HEK293 (cell line): ENCODE measurements around the gene POLR1B.
"Not testable (repeated sequence)": the region's sequence is repeated elsewhere in the genome, so short reads cannot be mapped to it uniquely, and the experiment has no call there.

Experiments
- CTCF ChIA-PET: fragments of 350-600 bp; formaldehyde crosslinking; extraction: SDS; loops from one replicate; lab custom pipeline; 2021; ENCODE audit warnings: antibody characterized with exemption; lab: Yijun Ruan, JAX
- POLR2A ChIA-PET: fragments of 300-600 bp; formaldehyde crosslinking; extraction: SDS; loops from one replicate; lab custom pipeline; 2020; ENCODE audit warnings: antibody characterized with exemption, inconsistent platforms; lab: Yijun Ruan, JAX
- H3K27ac ChIP-seq: fragments of 200-500 bp; sonication (Bioruptor generic); 2 replicates; pipeline ENCODE4 v1.5.1; 2014; ENCODE audit warnings: low read depth, low read length, control low read depth, inconsistent platforms; ENCODE audit errors: extremely low read depth
- H3K36me3 ChIP-seq, 2 experiments: fragments of 200-500 bp in 1 of 2; sonication (Bioruptor generic) in 1 of 2; 1 replicate in 1 of 2; 2 replicates in 1 of 2; pipeline ENCODE4 v1.5.1; 2014 to 2017; ENCODE audit warnings: inconsistent platforms in 2 of 2, low read length in 2 of 2; ENCODE audit not compliant: control insufficient read depth in 2 of 2, insufficient read depth in 1 of 2
- H3K4me1 ChIP-seq: fragments of 200-500 bp; sonication (Bioruptor generic); 2 replicates; pipeline ENCODE4 v1.5.1; 2014; ENCODE audit warnings: mild to moderate bottlenecking, low read length, inconsistent platforms; ENCODE audit not compliant: control insufficient read depth, insufficient read depth
- H3K4me3 ChIP-seq: 2 replicates; pipeline ENCODE4 v1.5.1; 2011; ENCODE audit warnings: low read depth, mild to moderate bottlenecking, control low read depth, low read length, moderate library complexity
- H3K9me3 ChIP-seq: fragments of 200-500 bp; sonication (Bioruptor generic); 2 replicates; pipeline ENCODE4 v1.5.1; 2014; ENCODE audit warnings: low read depth, low read length, inconsistent platforms; ENCODE audit not compliant: control insufficient read depth, insufficient read depth
- ATF2 ChIP-seq: fragments of 450-650 bp; formaldehyde crosslinking; IDR thresholded peaks from 2 replicates; pipeline ENCODE4 v1.5.1; 2016; ENCODE audit warnings: missing biosample characterization, missing genetic modification characterization, low read depth
- BCL11B ChIP-seq: fragments of 450-650 bp; formaldehyde crosslinking; IDR thresholded peaks from 2 replicates; pipeline ENCODE4 v1.5.1; 2016; ENCODE audit warnings: low read depth, missing biosample characterization, missing genetic modification characterization
- GFI1B ChIP-seq: fragments of 450-650 bp; formaldehyde crosslinking; IDR thresholded peaks from 2 replicates; pipeline ENCODE4 v1.5.1; 2016; ENCODE audit warnings: missing biosample characterization, missing genetic modification characterization
- GLI2 ChIP-seq: fragments of 450-650 bp; formaldehyde crosslinking; IDR thresholded peaks from 2 replicates; pipeline ENCODE4; 2017; ENCODE audit warnings: missing biosample characterization, missing genetic modification characterization, low read depth, borderline replicate concordance
- SP2 ChIP-seq: fragments of 450-650 bp; formaldehyde crosslinking; IDR thresholded peaks from 2 replicates; pipeline ENCODE4 v1.5.1; 2016; ENCODE audit warnings: missing biosample characterization, missing genetic modification characterization
- TRIM28 ChIP-seq: IDR thresholded peaks from 2 replicates; pipeline ENCODE4 v1.6.1; 2011; ENCODE audit warnings: low read length, control low read depth, borderline replicate concordance
- ZBTB10 ChIP-seq: fragments of 450-650 bp; formaldehyde crosslinking; IDR thresholded peaks from 2 replicates; pipeline ENCODE4 v1.5.1; 2016; ENCODE audit warnings: missing biosample characterization, missing genetic modification characterization
- ZBTB26 ChIP-seq: fragments of 450-650 bp; formaldehyde crosslinking; optimal IDR thresholded peaks from 2 replicates; pipeline ENCODE3; 2016; ENCODE audit warnings: missing biosample characterization, mild to moderate bottlenecking, missing genetic modification characterization
- ZFHX2 ChIP-seq: fragments of 450-650 bp; formaldehyde crosslinking; conservative IDR thresholded peaks from 2 replicates; pipeline ENCODE4 v1.5.1; 2016; ENCODE audit warnings: missing biosample characterization, missing genetic modification characterization
- ZNF10 ChIP-seq: fragments of 450-650 bp; formaldehyde crosslinking; IDR thresholded peaks from 2 replicates; pipeline ENCODE4 v1.5.1; 2017; ENCODE audit warnings: missing biosample characterization, missing genetic modification characterization
- ZNF112 ChIP-seq: fragments of 450-650 bp; formaldehyde crosslinking; IDR thresholded peaks from 2 replicates; pipeline ENCODE4 v1.5.0; 2017; ENCODE audit warnings: missing biosample characterization, missing genetic modification characterization
- ZNF302 ChIP-seq: fragments of 450-650 bp; formaldehyde crosslinking; IDR thresholded peaks from 2 replicates; pipeline ENCODE4 v1.5.1; 2016; ENCODE audit warnings: missing biosample characterization, missing genetic modification characterization, low read depth
- ZNF48 ChIP-seq: fragments of 450-650 bp; formaldehyde crosslinking; IDR thresholded peaks from 2 replicates; pipeline ENCODE4 v1.5.1; 2016; ENCODE audit warnings: missing biosample characterization, missing genetic modification characterization
- ZNF521 ChIP-seq: fragments of 450-650 bp; formaldehyde crosslinking; IDR thresholded peaks from 2 replicates; pipeline ENCODE4 v1.5.1; 2017; ENCODE audit warnings: missing biosample characterization, mild to moderate bottlenecking, missing genetic modification characterization
- ZNF529 ChIP-seq: fragments of 450-650 bp; formaldehyde crosslinking; IDR thresholded peaks from 2 replicates; pipeline ENCODE4 v1.5.1; 2017; ENCODE audit warnings: missing genetic modification characterization, missing biosample characterization; ENCODE audit not compliant: insufficient replicate concordance
- ZNF585B ChIP-seq: fragments of 450-650 bp; formaldehyde crosslinking; IDR thresholded peaks from 2 replicates; pipeline ENCODE4 v1.5.1; 2016; ENCODE audit warnings: missing biosample characterization, missing genetic modification characterization
- ZNF596 ChIP-seq: fragments of 450-650 bp; IDR thresholded peaks from 2 replicates; pipeline ENCODE4 v1.5.0; 2018; ENCODE audit warnings: missing biosample characterization, mild to moderate bottlenecking, missing genetic modification characterization, moderate library complexity
- ZNF623 ChIP-seq: fragments of 450-650 bp; formaldehyde crosslinking; IDR thresholded peaks from 2 replicates; pipeline ENCODE4 v1.5.1; 2016; ENCODE audit warnings: missing biosample characterization, missing genetic modification characterization

The POLR1B gene

GRCh38 chr2:112607680-112608438 lies 65.6 kb downstream of the POLR1B start:
- TF ChIP-seq ZNF302 (tag by site-specific recombination) = no peak
- no peak for TF ChIP-seq BCL11B (tag by site-specific recombination)
- TF ChIP-seq ZNF596 (tag by site-specific recombination) = no peak
- TF ChIP-seq ZNF521 (tag by site-specific recombination) = no peak
- TF ChIP-seq ZNF112 = no peak
- TF ChIP-seq ZFHX2 (tag by site-specific recombination) = no peak
- TF ChIP-seq ZNF48 (tag by site-specific recombination) = no peak
- TF ChIP-seq ATF2 (tag by site-specific recombination) = no peak
- TF ChIP-seq ZNF10 (tag by site-specific recombination) = no peak
- no peak for TF ChIP-seq ZBTB26 (tag by site-specific recombination)
- TF ChIP-seq ZNF623 (tag by site-specific recombination) = no peak
- no peak for TF ChIP-seq GFI1B (tag by site-specific recombination)
- no peak for TF ChIP-seq GLI2
- no peak for TF ChIP-seq SP2 (tag by site-specific recombination)
- no peak for TF ChIP-seq ZBTB10
- no peak for TF ChIP-seq TRIM28
- no peak for TF ChIP-seq ZNF585B (tag by site-specific recombination)
- Histone ChIP-seq H3K4me3 (no peak overlapping the region), H3K27ac (no peak overlapping the region), H3K4me1 (no peaks in the 10 kb centered on the region), H3K36me3 (no peaks in the 10 kb centered on the region), H3K9me3 (no peaks in the 10 kb centered on the region)
- ChIA-PET CTCF (interaction anchor here (0.7 to 1.1 kb wide), 2 partner anchors 117 to 118 kb away, joined by 3 to 6 read pairs; no protein-coding TSS in a partner anchor), POLR2A (no interaction called here)

GRCh38 chr2:112609320-112609719 lies 67.1 kb downstream of the POLR1B start:
- H3K4me3 ChIP-seq, H3K27ac ChIP-seq, H3K9me3 ChIP-seq, H3K4me1 ChIP-seq, H3K36me3 ChIP-seq, POLR2A ChIA-PET: not testable (repeated sequence)
- CTCF ChIA-PET = interaction anchor here (0.9 kb wide), 1 partner anchor 14 kb away, joined by 3 read pairs; no protein-coding TSS in a partner anchor

- TF ChIP-seq ZNF529 = peak; percentile 68
- CTCF ChIA-PET = interaction anchor here (1.5 to 3.9 kb wide), 2 partner anchors 12 to 14 kb away, joined by 5 to 16 read pairs; no protein-coding TSS in a partner anchor
- POLR2A ChIA-PET, H3K27ac ChIP-seq, H3K4me3 ChIP-seq, H3K9me3 ChIP-seq, H3K36me3 ChIP-seq, H3K4me1 ChIP-seq: not testable (repeated sequence)
These were observed 70.0 kb downstream of the POLR1B start for GRCh38 chr2:112612283-112612682.
